K562 (cell line): ENCODE measurements around the gene FGG. TPM values are rescaled to one million over a fixed set of nuclear protein-coding genes. Genes with fewer than 3 reads are reported as not detected.

Experiments
- ATAC-seq: fragments of 200-7000 bp; cut with Tn5 transposase; 3 replicates; pipeline ENCODE4 v1.9.1; 2020; ENCODE audit warnings: moderate library complexity
- BruUV-seq: library from RNA; stranded (reverse); fragments of 400-500 nt; replicated peaks from 2 replicates; lab custom pipeline; 2021; lab: Mats Ljungman, UMichigan
- CTCF ChIA-PET: fragments of 300-600 bp; formaldehyde crosslinking; extraction: SDS; loops from one replicate; lab custom pipeline; 2021; ENCODE audit warnings: low intra/inter-chr PET ratio; lab: Yijun Ruan, JAX
- POLR2A ChIA-PET: fragments of 300-600, 350-650 bp; sonication (Branson Sonifier 250); formaldehyde crosslinking; extraction: SDS; loops from one replicate; lab custom pipeline; 2021; ENCODE audit warnings: antibody characterized with exemption, inconsistent platforms; lab: Yijun Ruan, JAX
- DNase-seq, 4 experiments: peaks; one replicate each; pipeline versions ENCODE4 v3.0.0 to v3.0.0-alpha.2; 2011 to 2018; ENCODE audit warnings: low spot score in 3 of 4, mixed read lengths in 3 of 4; ENCODE audit errors: extremely low read depth in 1 of 4
- FAIRE-seq: peaks from 2 replicates; lab custom pipeline; 2011; peaks lifted over from hg19 to GRCh38; lab: Jason Lieb, UNC
- H2AFZ ChIP-seq: 2 replicates; pipeline ENCODE4 v1.6.0; 2011; ENCODE audit warnings: low read depth, low read length, control low read depth, inconsistent platforms
- H3K27ac ChIP-seq: fragments of 200-600 bp; 3 replicates; pipeline ENCODE4 v1.8.0; 2011; ENCODE audit warnings: low read depth, mild to moderate bottlenecking, control low read depth, inconsistent platforms, low read length, moderate library complexity, mixed read lengths; ENCODE audit errors: extremely low read depth
- H3K27me3 ChIP-seq, 2 experiments: fragments of 300-600 bp in 1 of 2; 2 replicates in 1 of 2; 3 replicates in 1 of 2; pipeline versions ENCODE4 v1.6.0 to v1.8.0; 2011; ENCODE audit warnings: inconsistent platforms in 2 of 2, low read length in 2 of 2, mild to moderate bottlenecking in 1 of 2, mixed read lengths in 1 of 2, moderate library complexity in 1 of 2; ENCODE audit not compliant: control insufficient read depth in 2 of 2, insufficient read depth in 2 of 2
- H3K36me3 ChIP-seq: fragments of 300-600 bp; 3 replicates; pipeline ENCODE4 v1.8.0; 2011; ENCODE audit warnings: mild to moderate bottlenecking, low read length, inconsistent platforms; ENCODE audit not compliant: control insufficient read depth, insufficient read depth
- H3K4me1 ChIP-seq, 2 experiments: fragments of 200-600 bp in 1 of 2; replicated peaks in 1 of 2; 2 replicates in 1 of 2; 3 replicates in 1 of 2; pipeline versions ENCODE4 v1.5.1 to v1.8.0; 2011; ENCODE audit warnings: inconsistent platforms in 2 of 2, low read length in 2 of 2, mild to moderate bottlenecking in 1 of 2, mixed read lengths in 1 of 2, moderate library complexity in 1 of 2; ENCODE audit not compliant: control insufficient read depth in 2 of 2, insufficient read depth in 2 of 2
- H3K4me2 ChIP-seq: 2 replicates; pipeline ENCODE4 v1.6.1; 2011; ENCODE audit warnings: low read length, control low read depth, inconsistent platforms, mixed read lengths; ENCODE audit not compliant: insufficient read depth
- H3K4me3 ChIP-seq: fragments of 200-600 bp; sonication (generic), shearing (Covaris generic); 2 replicates; pipeline ENCODE4 v1.5.1; 2016; ENCODE audit warnings: control low read depth, inconsistent platforms
- H3K79me2 ChIP-seq: fragments of 200-600 bp; 3 replicates; pipeline ENCODE4 v1.8.0; 2011; ENCODE audit warnings: low read length, inconsistent platforms; ENCODE audit not compliant: control insufficient read depth, insufficient read depth
- H3K9ac ChIP-seq, 2 experiments: 2 replicates each; pipeline versions ENCODE4 v1.6.0 to v1.6.1; 2011; ENCODE audit warnings: low read depth in 2 of 2, low read length in 2 of 2, control low read depth in 1 of 2, inconsistent platforms in 1 of 2, mild to moderate bottlenecking in 1 of 2, mixed read lengths in 1 of 2; ENCODE audit not compliant: insufficient read depth in 1 of 2
- H3K9me1 ChIP-seq: one replicate; pipeline ENCODE4 v1.6.0; 2011; ENCODE audit warnings: inconsistent platforms, mild to moderate bottlenecking, low read length, moderate library complexity; ENCODE audit not compliant: control insufficient read depth, insufficient read depth
- H3K9me3 ChIP-seq: replicated peaks from 2 replicates; pipeline ENCODE4 v1.5.1; 2011; ENCODE audit warnings: low read depth, low read length, inconsistent platforms; ENCODE audit not compliant: control insufficient read depth, insufficient read depth
- H4K20me1 ChIP-seq: replicated peaks from 2 replicates; pipeline ENCODE4 v1.6.1; 2011; ENCODE audit warnings: low read length, inconsistent platforms, mixed read lengths; ENCODE audit not compliant: control insufficient read depth, insufficient read depth
- BACH1 ChIP-seq: fragments of 200-800 bp; sonication (Bioruptor generic); IDR thresholded peaks from 2 replicates; pipeline ENCODE4 v1.6.1; 2016; ENCODE audit warnings: missing genetic modification characterization, missing compliant biosample characterization
- CBFA2T2 ChIP-seq: fragments of 450-650 bp; conservative IDR thresholded peaks from 2 replicates; pipeline ENCODE4 v1.6.1; 2017; ENCODE audit warnings: mild to moderate bottlenecking
- CEBPG ChIP-seq, 3 experiments: fragments of 200-800 bp in 1 of 3; sonication (Bioruptor generic) in 1 of 3; sonication (generic) in 1 of 3; formaldehyde crosslinking in 1 of 3; IDR thresholded peaks in 2 of 3; conservative IDR thresholded peaks in 1 of 3; 2 replicates each; pipeline versions ENCODE4 v1.6.1 to v1.8.0; 2016 to 2022; ENCODE audit warnings: missing compliant biosample characterization in 2 of 3, missing genetic modification characterization in 2 of 3, mild to moderate bottlenecking in 1 of 3, missing genetic modification reagents in 1 of 3
- ESRRA ChIP-seq: fragments of 450-650 bp; IDR thresholded peaks from 2 replicates; pipeline ENCODE4 v1.6.1; 2014; ENCODE audit warnings: low read depth, mild to moderate bottlenecking, moderate library complexity, borderline replicate concordance
- ETV1 ChIP-seq: fragments of 450-650 bp; conservative IDR thresholded peaks from 2 replicates; pipeline ENCODE4 v1.6.1; 2016; ENCODE audit warnings: missing genetic modification characterization, control low read depth, low read depth, missing compliant biosample characterization
- ETV5 ChIP-seq: sonication (generic); formaldehyde crosslinking; IDR thresholded peaks from 2 replicates; pipeline ENCODE4 v1.4.0; 2020; ENCODE audit warnings: low read depth, mild to moderate bottlenecking, missing genetic modification reagents
- HMBOX1 ChIP-seq: sonication (generic); IDR thresholded peaks from 2 replicates; pipeline ENCODE4 v1.6.1; 2016
- KDM5B ChIP-seq: fragments of 200-600 bp; sonication (generic); IDR thresholded peaks from 2 replicates; pipeline ENCODE4 v1.6.1; 2012; ENCODE audit warnings: low read depth, mild to moderate bottlenecking, moderate library complexity, low read length, control low read depth, inconsistent platforms; ENCODE audit not compliant: insufficient replicate concordance
- MTA2 ChIP-seq: fragments of 450-650 bp; IDR thresholded peaks from 2 replicates; pipeline ENCODE4 v1.6.1; 2016; ENCODE audit warnings: low read depth
- SIN3B ChIP-seq: fragments of 450-650 bp; IDR thresholded peaks from 2 replicates; pipeline ENCODE4 v1.6.1; 2017; ENCODE audit warnings: low read depth, mild to moderate bottlenecking, moderate library complexity
- SMC3 ChIP-seq: conservative IDR thresholded peaks from 2 replicates; pipeline ENCODE4 v1.6.1; 2011; ENCODE audit warnings: low read depth, low read length, improper control_type of control experiment; ENCODE audit not compliant: insufficient read depth
- SREBF2 ChIP-seq: sonication (generic); formaldehyde crosslinking; IDR thresholded peaks from 2 replicates; pipeline ENCODE4 v1.4.0; 2020; ENCODE audit warnings: mild to moderate bottlenecking, missing genetic modification reagents
- ZBTB17 ChIP-seq: fragments of 450-650 bp; formaldehyde crosslinking; IDR thresholded peaks from 2 replicates; pipeline ENCODE4 v1.4.0; 2020; ENCODE audit warnings: mild to moderate bottlenecking
- ZNF143 ChIP-seq: sonication (generic); formaldehyde crosslinking; IDR thresholded peaks from 2 replicates; pipeline ENCODE4 v1.9.0; 2022; ENCODE audit warnings: mild to moderate bottlenecking, missing genetic modification reagents
- ZNF699 ChIP-seq: fragments of 250-450 bp; sonication (Bioruptor Pico); IDR thresholded peaks from 2 replicates; pipeline ENCODE4 v1.8.0; 2021; ENCODE audit warnings: mild to moderate bottlenecking, moderate library complexity; ENCODE audit not compliant: insufficient replicate concordance
- ZNF79 ChIP-seq: fragments of 250-450 bp; sonication (Bioruptor Pico); IDR thresholded peaks from 2 replicates; pipeline ENCODE4 v1.4.0; 2020; ENCODE audit warnings: low read depth, mild to moderate bottlenecking, moderate library complexity
- WGBS: fragments of 100-300 bp; shearing (Covaris generic); methylation state at CpG from one replicate; pipeline ENCODE4 v1.1.6; 2016; ENCODE audit warnings: low coverage, mixed read lengths; ENCODE audit not compliant: insufficient coverage; ENCODE audit errors: missing lambda C conversion rate; 5-methylcytosine and 5-hydroxymethylcytosine counted together
- in situ Hi-C: fragments of 300-500 bp; cut with MboI; formaldehyde crosslinking; loops from 4 replicates; pipeline ENCODE4 v1.15.0; 2018; ENCODE audit warnings: inconsistent platforms, mixed read lengths
- intact Hi-C: fragments of 100-400 bp; cut with micrococcal nuclease; formaldehyde crosslinking; loops from 2 replicates; pipeline ENCODE4 v1.14.2; 2022
- polyA plus RNA-seq, 8 experiments: library from polyadenylated mRNA; depleted of rRNA in 4 of 8; stranded (reverse) in 5 of 8; unstranded in 3 of 8; fragments of >200 nt; fragmentation: Nextera tagmentation in 2 of 8; fragmentation: Illumina TruSeq in 1 of 8; extraction: Ambion mirVana in 2 of 8; extraction: Trizol in 1 of 8; gene quantifications; 2 replicates each; pipeline versions ENCODE4 v1.2.1 to v1.2.3, GENCODE V29; 2011 to 2014; ENCODE audit warnings: inconsistent platforms in 1 of 8, missing spikeins in 1 of 8
- total RNA-seq, 7 experiments: library from RNA; depleted of rRNA in 6 of 7; stranded (reverse); fragments of >200 nt in 6 of 7; fragmentation: Illumina TruSeq in 2 of 7; extraction: Trizol in 2 of 7; gene quantifications; 2 replicates each; pipeline versions ENCODE4 v1.2.1 to v1.2.3, GENCODE V29; 2011 to 2021; ENCODE audit warnings: low replicate concordance in 1 of 7

The FGG gene
- total and polyA plus RNA-seq, 9 of the 15 experiments (the other 6 are each of a cell fraction or from before 2014, with no cell fraction given), result 0.08 to 2.2 (median 0.33) TPM; not detected in 2

DNA sequence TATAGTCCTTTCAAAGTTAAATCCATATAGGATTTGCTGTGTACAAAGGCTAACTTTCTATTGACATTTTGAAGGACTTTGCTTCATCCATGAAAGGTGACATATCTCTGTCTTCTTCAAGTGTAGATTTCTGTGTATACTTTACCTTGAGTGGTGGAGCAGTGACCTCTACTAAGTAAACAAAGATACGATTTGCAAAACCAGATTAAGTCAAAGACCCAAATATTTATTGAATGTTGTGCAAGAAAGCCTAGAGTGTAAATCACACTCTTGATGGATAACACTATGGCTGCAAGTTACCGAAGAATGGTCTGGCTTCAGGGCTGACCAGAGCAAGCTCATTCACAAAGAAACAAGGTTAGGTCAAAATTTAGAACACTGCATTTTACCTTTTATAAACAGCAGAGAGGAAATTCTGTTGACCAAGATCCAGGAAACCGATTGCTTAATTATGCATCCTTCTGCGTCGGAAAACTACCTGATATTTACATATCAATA, 5.4 kb upstream of the FGG start:
- no peak for TF ChIP-seq KDM5B
- TF ChIP-seq ZNF143 (CRISPR knock-in tag), result no peak
- no peak for TF ChIP-seq MTA2
- no peak for TF ChIP-seq ESRRA
- no peak for TF ChIP-seq CEBPG (CRISPR knock-in tag; IDR thresholded peaks at IDR 0.05)
- no peak for TF ChIP-seq CEBPG (tag; conservative IDR thresholded peaks at IDR 0.05 in 1 of 2, IDR thresholded peaks at IDR 0.05 in 1 of 2)
- no peak for TF ChIP-seq ZBTB17 (CRISPR knock-in tag)
- TF ChIP-seq CBFA2T2, result no peak
- TF ChIP-seq BACH1 (tag), result no peak
- TF ChIP-seq ZNF79 (CRISPR knock-in tag), result no peak
- TF ChIP-seq SMC3, result no peak
- no peak for TF ChIP-seq HMBOX1
- TF ChIP-seq ETV1, result no peak
- TF ChIP-seq SREBF2 (CRISPR knock-in tag), result no peak
- no peak for TF ChIP-seq ZNF699 (CRISPR knock-in tag)
- TF ChIP-seq ETV5 (CRISPR knock-in tag), result no peak
- TF ChIP-seq SIN3B, result no peak
- Histone ChIP-seq H2AFZ (no peak overlapping the region), H3K79me2 (no peaks in the 10 kb centered on the region), H3K27ac (no peak overlapping the region), H3K36me3 (no peaks in the 10 kb centered on the region), H3K27me3 (0 out of 5 replicates have a peak, but pooled peaks cover 0 to 4% of the 10 kb centered on the region in 2 experiments), H3K4me1 (no peaks in the 10 kb centered on the region), H3K9me3 (no peaks in the 10 kb centered on the region), H3K4me2 (no peak overlapping the region), H3K9ac (no peak overlapping the region), H3K4me3 (no peak overlapping the region), H4K20me1 (no peaks in the 10 kb centered on the region), H3K9me1 (no peaks in the 10 kb centered on the region)
- BruUV-seq, result no TSS peak
- ATAC-seq, result no peak
- intact Hi-C loops (loop anchor here (1.0 to 10.0 kb wide), 4 partner anchors 59 to 843 kb away; no protein-coding TSS in a partner anchor), in situ Hi-C loops (loop anchor here (5.0 kb wide), 1 partner anchor 66 kb away; the partner anchor contains the start of gene PLRG1)
- ChIA-PET POLR2A (no interaction called here), CTCF (interaction anchor here (0.6 to 2.1 kb wide), 3 partner anchors 58 to 88 kb away, joined by 3 to 14 read pairs (median 10); no protein-coding TSS in a partner anchor)
- WGBS, result 18% methylated on average over 5 of the region's 5 CpGs
- DNase-seq, result no peak
- FAIRE-seq, result no peak
